UCSD-AML1 (cell line): ENCODE results near the gene PLA1A.
"Not testable (repeated sequence)": the region's sequence is repeated elsewhere in the genome, so short reads cannot be mapped to it uniquely, and the experiment has no call there.

Experiments used
- DNase-seq: peaks from one replicate; lab custom pipeline; 2025; ENCODE audit not compliant: unreplicated experiment; lab: John Stamatoyannopoulos, UW

The PLA1A gene, protein sequence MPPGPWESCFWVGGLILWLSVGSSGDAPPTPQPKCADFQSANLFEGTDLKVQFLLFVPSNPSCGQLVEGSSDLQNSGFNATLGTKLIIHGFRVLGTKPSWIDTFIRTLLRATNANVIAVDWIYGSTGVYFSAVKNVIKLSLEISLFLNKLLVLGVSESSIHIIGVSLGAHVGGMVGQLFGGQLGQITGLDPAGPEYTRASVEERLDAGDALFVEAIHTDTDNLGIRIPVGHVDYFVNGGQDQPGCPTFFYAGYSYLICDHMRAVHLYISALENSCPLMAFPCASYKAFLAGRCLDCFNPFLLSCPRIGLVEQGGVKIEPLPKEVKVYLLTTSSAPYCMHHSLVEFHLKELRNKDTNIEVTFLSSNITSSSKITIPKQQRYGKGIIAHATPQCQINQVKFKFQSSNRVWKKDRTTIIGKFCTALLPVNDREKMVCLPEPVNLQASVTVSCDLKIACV

GRCh38 chr3:119597548-119598288 lies at the start of gene PLA1A:
TSS of gene PLA1A (plus strand) at chr3:119597885. CDS start at chr3:119597914, 29 bp downstream.
- no peak for DNase-seq

GRCh38 chr3:119548341-119548740 lies 49.3 kb upstream of the PLA1A start:
- no peak for DNase-seq

DNA sequence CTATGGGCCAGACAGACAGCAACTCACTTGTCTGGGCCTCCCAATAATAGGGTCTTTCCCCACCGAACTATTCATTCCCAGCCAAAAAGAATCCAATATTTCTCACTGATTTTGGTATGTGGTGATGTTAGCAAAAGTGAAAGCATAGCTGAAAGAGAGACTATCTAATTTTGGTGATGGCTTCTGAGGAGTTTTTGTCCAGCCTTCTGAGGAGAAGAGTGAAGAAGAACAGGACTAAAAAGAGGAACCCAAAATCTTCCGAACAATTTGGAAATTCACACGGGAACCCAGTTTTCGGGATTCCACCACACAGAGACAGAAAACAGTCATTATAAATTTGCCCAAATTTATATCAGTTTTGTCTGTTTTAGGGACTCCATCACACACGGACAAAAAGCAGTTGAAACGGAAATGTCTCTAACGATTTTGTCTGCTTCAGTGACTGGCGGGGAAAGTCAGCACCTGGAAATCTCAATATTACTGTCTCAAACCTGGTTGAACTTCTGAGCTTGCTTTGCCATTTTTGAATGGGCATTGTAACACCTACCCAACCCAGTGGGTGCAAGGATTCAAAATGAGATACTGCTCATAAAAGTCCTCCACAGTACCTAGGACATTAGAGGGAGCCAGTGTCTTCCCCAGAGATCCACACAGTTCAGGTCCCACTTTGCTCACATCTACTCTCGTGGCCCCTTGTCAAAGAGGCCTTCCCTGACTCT lies 47.3 kb upstream of the PLA1A start:
- DNase-seq = no peak

DNA sequence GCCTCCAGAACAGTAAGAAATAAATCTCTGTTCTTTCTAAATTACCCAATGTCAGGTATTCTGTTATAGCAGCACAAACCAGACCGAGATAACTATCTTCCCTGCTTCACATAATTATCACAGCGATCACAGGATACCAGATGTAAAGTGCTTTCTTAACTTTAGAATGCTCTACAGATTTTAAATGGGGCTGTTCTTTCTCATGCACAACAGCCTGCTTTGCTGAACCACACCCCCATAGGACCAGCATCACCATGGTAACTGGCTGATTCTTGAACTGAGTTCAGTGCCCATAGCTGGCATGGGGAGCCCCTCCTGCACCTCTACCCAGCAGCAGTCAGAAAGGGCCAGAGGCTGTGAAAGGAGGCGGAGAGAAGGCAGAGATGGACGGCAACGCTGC lies 46.1 kb upstream of the PLA1A start:
- DNase-seq = no peak

- not testable (repeated sequence) for DNase-seq
Measured at GRCh38 chr3:119552928-119553327, 44.8 kb upstream of the PLA1A start.

DNA sequence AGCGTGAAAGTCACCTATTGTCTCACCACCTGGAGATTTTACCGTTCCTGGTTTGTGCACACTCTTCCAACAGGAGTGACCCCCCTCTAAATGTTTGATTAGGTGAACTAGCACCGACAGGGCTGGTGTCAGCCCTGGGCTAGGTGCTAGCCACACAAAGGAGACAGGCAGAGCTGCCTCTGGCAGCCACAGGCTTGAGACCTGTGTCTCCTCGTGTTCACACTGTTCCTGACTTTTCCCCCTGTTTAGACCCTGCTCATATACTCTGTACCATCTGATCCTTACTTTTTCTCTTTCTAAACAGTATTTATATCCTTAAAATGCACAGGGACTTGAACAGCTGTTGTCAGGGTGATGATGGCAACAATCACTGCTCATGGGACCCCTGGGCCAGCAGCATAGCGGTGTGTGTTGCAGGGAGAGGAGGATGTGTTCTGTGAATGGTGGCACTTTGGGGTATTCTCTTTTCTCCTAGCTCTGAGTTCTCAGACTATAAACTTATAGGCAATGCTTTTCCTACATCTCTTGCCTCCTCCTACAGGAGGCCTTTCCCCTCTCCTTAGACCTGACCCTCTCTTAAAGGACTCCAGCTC lies 43.8 kb upstream of the PLA1A start:
- no peak for DNase-seq

GRCh38 chr3:119555309-119555735 lies 42.4 kb upstream of the PLA1A start:
- DNase-seq = peak; percentile 28

DNA sequence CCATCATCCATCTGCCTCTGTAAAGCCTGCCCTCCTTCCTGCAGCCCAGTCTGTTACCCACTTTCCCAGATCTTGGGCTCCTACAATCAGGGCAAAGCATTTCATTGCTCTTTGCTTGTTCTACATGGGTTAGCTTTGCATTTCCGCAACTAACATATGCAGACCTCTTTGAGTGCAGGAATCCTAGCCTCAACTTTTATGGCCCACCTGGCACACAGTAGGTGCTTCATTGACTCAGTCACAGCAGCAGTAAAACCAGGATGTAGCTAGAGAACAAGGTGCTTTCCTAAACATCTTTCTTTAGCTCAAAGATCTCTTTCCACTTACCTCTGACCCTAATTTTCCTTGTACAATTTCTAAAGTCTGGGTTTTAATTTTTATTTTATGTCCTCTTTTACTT lies 41.8 kb upstream of the PLA1A start:
- no peak for DNase-seq

- no peak for DNase-seq
Measured at GRCh38 chr3:119557192-119557876, 40.4 kb upstream of the PLA1A start.

DNA sequence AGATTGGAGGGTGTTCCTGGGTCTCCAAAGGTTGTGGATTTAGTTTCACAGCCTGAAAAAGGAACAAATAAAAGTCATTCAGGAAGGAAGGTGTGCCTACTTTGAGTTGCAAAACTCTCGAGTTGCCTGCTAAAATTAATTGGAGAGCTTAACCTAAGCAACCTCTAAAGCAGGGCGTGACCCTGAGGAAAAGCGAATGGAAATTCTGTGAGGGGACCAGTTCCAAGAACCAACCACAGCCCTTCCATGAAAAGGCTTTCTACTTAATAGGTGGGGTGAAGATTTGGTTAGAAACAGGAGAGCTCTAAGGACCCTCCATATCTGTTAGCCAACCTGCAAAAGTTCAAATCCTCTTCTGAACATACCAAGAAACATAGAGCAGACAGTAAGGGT lies 39.8 kb upstream of the PLA1A start:
- no peak for DNase-seq

GRCh38 chr3:119558626-119559317 lies 38.9 kb upstream of the PLA1A start:
- no peak for DNase-seq

DNA sequence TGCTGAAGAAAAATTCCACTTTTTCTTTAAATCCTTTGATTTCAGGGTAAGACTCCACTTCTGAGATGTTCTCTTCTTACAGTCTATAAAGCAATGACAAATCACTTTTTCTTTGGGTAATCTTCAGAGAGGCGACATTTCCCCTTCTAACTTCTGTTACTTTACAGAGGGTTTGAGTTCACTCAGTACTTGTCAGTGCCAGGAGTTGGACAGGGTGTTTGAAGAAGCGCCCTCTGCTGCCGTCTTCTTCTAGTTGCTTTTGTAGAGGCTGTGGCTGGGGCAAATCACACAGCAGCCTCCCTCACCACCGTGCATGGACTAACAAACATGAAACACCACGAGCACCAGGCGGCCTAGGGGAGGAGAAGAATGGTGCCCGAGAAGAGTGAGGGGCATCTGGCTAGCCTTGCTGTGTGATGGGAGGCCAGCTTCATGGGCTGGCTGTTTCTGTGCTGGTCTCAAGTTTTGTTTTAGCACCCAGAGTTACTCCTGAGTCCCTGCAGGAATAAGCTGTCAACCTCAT lies 38.2 kb upstream of the PLA1A start, which contains the start of gene CD80:
CD80 (minus strand) TSS at position 174 of the 523 bp plus-strand sequence. CDS start 1,886 bp downstream, outside the sequence.
- DNase-seq = peak; percentile 58

DNA sequence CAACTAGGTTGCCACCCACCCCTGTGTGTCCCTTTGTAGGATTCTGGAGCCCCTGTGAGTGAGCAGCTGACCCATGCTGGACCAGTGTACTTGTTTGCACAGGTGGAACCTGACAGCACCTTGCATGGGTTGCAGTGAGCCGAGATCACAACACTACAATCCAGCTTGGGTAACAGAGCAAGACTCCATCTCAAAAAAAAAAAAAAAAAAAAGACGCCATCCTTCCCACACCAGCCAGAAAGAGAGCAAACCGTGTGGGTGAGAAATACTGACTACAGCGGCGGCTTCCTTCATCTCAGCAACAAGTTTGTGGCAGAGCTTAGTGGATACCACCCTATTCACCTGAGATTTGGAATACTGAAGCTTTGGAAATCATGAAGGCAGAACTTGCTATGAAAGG lies 37.5 kb upstream of the PLA1A start:
- no peak for DNase-seq

DNA sequence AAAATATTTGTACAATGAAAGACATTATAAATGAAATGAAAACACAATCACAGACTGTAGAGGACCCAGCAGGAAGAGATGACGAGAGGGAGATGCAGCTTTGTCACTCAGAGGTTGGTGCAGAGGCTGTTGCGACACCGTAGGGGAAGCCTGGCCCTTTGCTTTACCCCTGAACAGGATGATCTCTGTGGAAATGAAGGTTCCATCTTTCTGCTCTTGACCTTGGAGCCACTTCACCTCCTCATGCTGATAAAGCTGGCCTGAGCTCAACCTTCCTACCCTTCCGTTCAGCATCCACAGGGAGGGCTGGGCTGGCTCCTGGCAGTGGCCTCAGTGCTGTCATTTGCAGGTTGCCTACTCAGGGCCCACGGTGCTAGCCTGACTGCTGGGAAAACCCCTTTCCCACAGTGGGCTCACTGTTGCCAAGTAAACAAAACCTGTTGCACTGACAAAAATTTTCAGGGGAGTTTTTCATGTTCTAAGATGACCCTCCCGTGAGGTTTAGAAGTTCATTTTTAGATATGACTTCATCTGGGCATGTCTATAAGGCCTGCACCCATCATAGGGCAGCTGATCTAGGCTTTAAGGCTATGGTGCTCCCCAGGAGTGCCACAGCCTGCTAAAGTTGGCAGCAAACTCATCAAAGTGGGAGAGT lies 35.3 kb upstream of the PLA1A start:
- DNase-seq = peak; percentile 21

DNA sequence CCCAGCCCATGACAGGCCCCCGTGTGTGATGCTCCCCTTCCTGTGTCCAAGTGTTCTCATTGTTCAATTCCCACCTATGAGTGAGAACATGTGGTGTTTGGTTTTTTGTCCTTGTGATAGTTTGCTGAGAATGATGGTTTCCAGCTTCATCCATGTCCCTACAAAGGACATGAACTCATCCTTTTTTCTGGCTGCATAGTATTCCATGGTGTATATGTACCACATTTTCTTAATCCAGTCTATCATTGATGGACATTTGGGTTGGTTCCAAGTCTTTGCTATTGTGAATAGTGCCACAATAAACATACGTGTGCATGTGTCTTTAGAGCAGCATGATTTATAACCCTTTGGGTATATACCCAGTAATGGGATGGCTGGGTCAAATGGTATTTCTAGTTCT lies 34.4 kb upstream of the PLA1A start:
- not testable (repeated sequence) for DNase-seq

GRCh38 chr3:119569156-119569555 lies 28.5 kb upstream of the PLA1A start:
- DNase-seq = no peak

DNA sequence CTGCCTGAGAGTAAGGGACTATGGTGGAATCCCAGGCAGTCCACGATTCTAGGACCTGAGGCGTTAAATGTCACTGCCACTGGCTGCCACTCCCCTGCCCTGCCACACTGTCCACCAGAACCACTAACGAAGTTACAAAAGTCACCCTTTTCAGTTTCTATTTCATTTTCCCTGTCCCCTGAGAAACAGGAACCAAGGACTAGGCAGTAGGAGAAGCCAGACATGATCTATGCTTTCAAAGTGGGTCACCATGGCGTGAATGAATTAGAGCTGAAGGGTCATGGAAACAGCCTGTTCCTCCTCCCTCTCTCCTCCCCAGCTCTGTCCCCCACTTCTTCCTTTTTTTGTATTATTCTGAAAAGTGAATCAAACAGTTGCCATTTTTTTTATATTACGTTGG lies 27.5 kb upstream of the PLA1A start:
- DNase-seq = no peak

GRCh38 chr3:119571230-119571629 lies 26.5 kb upstream of the PLA1A start:
- DNase-seq = no peak

- DNase-seq = no peak
Measured at GRCh38 chr3:119571688-119572087, 26.0 kb upstream of the PLA1A start.
